Measurements from ENCODE around the gene POU4F2.

Gene POU4F2

DNA sequence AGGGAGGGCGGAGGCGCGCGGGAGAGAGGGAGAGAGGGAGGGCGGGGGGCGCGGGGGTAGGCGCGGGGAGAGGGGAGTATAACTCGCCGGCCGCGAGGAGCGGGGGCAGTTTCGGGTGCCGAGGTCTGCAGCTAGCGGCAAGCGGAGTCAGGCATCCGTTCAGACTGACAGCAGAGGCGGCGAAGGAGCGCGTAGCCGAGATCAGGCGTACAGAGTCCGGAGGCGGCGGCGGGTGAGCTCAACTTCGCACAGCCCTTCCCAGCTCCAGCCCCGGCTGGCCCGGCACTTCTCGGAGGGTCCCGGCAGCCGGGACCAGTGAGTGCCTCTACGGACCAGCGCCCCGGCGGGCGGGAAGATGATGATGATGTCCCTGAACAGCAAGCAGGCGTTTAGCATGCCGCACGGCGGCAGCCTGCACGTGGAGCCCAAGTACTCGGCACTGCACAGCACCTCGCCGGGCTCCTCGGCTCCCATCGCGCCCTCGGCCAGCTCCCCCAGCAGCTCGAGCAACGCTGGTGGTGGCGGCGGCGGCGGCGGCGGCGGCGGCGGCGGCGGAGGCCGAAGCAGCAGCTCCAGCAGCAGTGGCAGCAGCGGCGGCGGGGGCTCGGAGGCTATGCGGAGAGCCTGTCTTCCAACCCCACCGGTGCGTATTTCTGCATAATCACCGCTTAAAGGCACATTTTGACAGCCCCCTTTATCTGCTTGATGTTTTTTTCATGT is at the start of gene POU4F2:
POU4F2 (plus strand) TSS at position 108 of the 720 bp plus-strand sequence; CDS start at position 356, 248 bp downstream.
- DNase-seq, result no peak

DNA sequence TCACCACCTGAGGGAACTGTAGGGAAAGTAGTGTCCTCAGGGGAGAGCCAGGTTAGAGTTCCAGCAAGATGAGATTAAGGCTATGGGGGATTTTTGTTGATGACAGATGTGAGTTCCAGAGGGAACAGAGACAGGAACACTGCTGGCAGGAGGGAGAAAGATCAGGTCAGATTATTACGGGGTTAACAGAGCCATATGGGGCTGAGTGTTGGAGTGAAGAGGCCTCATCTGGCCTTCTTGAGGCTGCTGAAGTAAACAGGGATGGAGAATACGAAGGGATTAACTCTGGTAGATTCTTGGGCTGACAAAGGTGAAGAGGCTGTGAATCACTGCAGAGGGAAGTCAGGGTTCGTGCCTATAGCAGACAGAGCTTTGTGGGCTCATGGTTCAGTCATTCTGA is 47.9 kb upstream of the POU4F2 start:
- no peak for DNase-seq

DNA sequence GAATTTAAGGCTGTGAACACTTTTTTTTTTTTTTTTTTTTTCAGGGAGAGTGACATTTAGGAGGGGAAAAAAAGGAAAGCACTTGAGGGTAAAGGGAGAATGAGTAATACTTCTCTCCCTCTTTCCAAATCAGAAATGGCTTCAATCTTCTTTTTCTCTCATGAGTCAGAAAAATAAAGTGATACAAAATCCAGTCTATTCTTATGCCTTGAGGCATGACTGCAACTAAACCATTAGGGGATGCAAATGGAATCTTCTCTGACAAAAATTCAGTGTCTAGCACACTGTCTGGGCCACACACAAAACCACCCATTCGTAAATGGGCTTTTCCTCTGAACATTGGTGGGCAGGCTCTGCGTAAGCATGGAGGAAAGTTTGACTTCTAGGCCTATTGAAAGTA is 46.7 kb upstream of the POU4F2 start:
- DNase-seq, result no peak

DNA sequence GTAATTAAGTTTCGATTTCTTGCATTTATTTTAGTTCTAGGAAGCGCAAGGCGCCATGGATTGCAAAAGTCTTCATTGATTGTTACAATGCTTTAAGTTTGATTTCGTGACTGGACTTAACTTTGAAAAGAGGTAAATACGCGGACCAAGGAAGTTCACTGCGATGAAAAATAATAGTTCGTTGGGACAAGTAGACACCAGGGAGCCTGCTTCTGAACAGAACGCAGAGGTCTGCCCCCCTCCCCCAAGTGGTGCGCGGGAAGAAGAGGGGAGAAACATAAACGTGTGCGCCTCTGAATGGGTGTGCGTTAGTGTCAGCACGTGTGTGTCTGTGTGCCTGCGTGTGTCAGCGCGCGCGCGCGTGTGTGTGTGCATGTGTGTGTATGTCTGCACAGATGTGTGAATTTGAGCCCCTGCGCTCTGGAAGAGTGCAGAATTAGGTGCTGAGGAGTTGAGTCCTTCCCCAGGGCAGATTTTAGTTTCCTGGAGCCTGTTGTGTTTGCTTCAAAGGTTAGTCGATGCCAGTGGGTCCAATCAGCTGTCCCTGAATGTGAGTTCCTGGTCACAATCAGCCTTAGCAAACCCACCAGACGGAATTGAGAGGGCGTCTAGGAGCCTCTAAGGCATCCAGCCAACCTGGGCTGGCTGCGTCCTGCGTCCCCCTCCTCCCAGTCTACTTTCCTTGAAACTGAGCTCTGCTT is 5.8 kb upstream of the POU4F2 start:
- no peak for DNase-seq

DNA sequence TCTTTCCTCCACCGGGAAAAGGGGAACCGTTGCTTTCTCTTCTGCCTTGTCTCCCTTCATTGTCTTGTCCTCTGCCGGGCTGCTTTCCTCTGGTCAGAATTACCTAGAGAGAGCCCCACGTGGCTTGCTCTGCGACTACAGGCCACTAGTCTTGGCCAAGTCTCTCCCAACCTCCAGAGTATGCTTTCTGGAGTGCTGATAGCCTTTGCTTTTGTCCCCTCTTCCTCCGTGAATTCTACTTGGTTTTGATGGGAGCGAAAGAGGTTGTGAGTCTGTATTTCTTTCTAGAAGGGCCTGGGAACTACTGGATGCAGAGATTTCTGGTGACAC is 5.3 kb upstream of the POU4F2 start:
- no peak for DNase-seq

GRCh38 chr4:146634825-146635224 is 3.9 kb upstream of the POU4F2 start:
- no peak for DNase-seq

DNA sequence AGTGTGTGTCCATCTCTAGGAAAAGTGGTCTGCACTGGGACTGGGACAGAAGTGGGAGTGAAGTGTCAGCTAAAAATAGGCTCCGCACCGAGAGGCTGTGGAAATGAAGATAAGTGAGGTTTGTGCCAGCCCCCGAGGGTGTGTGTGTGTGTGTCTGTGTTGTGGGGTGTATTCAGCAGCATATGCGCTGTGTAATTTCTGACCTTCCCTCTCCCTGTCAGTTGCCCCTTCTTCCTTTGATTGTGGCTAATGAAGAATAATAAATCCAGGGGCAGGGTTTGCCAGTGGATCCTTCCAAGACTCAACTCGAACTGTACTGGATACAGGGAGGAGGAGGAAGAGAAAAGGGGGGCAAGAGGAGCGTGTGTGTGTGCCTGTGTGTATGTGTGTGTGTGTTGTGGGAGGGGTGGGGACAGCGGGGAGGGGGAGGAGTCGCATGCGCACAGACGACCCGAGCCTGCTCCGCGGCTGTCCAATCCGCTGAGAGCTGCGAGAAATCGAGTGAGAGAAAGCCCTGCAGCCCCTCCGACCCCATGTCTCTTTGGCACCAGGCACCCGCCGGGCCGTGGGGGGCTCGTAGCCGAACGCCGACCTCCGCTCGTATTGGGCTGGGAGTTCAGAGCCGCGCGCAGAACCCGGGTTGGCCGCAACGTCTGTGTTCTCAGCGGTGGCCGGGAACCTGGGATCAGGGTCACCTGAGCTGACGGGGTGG is 916 bp upstream of the POU4F2 start:
- DNase-seq, result no peak

DNA sequence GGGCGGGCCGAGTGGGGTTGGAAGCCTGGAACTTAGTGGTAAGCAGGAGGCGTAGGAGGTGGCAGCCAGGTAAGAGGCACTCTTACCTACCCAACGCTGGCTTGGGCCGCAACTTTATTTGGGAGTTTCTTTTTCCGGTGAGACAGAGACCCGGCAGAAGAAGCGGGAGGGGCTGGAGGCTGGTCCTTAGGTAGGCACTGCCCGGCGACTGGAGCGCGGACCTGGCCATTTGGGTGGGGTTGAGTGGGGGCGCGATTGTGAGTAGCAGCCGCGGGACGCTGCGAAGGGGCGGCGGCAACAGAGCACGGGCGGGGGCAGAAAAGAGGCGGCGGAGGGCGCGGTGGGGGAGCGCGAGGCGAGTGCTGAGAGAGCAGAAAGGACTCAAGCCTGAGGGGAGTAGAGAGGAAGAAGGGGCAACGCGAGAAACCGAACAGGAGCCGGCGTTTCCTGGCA is 334 bp upstream of the POU4F2 start:
- DNase-seq, result no peak

GRCh38 chr4:146639506-146639932 is 826 bp downstream of the POU4F2 start:
- no peak for DNase-seq

DNA sequence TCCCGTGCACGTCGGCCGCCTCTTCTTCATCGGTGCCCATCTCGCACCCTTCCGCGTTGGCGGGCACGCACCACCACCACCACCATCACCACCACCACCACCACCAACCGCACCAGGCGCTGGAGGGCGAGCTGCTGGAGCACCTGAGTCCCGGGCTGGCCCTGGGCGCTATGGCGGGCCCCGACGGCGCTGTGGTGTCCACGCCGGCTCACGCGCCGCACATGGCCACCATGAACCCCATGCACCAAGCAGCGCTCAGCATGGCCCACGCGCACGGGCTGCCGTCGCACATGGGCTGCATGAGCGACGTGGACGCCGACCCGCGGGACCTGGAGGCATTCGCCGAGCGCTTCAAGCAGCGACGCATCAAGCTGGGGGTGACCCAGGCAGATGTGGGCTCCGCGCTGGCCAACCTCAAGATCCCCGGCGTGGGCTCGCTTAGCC is 1.4 kb downstream of the POU4F2 start:
- DNase-seq, result no peak

- DNase-seq, result no peak
Measured at GRCh38 chr4:146640465-146641061, 1.9 kb downstream of the POU4F2 start.

GRCh38 chr4:146641762-146642161 is 3.1 kb downstream of the POU4F2 start:
- no peak for DNase-seq

DNA sequence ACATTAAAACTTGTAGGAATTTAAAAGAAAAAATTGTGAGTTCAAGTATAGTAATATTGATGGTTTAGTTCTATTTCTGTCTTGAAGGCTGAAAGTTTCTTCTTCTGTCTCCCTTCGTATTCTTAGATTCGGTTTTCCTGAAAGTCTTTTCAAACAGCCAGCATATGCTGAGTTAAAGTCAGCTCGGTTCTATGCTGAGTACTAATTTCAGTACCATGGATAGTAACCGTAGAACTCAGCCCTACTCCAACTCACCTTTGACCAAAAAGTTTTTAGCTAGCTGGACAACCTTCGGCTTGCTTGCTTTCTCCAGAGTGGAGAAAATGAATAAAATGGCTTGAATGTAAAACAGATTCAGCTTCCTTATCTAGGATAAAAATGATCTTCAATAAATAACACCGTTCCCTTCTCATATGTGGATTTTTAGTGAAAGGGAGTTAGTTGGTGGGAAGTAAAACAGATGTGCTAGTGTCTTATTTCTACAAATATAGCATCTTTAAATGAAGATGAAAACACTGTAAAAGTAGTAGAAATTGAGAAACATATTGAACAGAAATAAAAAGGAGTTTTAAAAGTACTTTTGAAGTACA is 5.2 kb downstream of the POU4F2 start:
- no peak for DNase-seq

DNA sequence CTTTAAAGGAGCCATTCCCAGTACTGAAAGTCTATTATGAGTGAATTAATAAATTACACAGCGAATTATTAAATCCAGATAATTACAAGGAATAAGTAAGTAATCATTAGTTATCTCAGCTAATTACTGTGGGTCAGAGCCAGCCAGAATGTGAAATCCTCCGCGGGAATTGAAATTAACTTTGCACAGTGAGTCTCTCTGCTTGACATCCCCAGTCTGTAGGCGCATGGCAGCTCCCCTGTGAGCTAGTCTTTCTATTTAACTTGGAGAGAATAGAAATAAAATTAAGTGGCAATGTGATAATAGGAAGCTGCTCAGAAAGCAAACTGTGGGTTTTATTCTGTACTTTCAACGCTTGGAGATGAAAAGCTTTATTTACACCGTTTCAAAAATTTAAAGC is 7.2 kb downstream of the POU4F2 start:
- no peak for DNase-seq

DNA sequence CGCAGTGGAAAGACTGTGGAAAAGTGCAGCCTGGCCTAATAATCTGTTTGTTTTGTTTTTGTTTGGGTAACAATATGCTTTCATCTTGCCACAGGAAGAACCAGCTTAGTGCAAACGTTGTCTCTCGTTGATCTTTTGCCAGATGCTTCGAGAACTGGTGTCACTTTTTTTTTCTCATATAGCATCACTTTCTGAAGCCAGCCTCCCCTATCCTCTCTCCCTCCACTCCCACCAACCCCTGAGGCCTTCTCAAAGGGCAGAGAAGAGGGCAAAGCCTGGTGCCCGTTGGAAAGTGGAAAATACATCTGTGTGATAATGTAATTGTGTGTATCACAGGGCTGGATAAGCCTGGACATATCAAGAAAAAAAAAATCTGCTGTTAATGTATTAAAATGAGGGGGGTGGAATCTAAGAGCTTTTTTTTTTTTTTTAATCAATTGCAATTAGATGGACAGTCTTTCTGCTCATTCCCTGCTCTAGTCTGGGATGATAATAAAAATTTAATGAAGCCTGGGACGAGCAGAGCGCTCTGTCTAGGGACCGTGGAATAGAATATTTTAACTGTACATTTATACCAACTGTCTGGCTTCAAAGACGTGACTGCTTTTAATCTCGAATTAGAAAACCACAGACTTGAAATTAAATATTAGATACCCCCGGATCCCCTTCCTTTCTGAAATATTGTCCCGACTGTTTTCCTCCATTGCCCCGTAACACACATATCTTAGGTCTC is 8.1 kb downstream of the POU4F2 start:
- DNase-seq, result no peak

DNA sequence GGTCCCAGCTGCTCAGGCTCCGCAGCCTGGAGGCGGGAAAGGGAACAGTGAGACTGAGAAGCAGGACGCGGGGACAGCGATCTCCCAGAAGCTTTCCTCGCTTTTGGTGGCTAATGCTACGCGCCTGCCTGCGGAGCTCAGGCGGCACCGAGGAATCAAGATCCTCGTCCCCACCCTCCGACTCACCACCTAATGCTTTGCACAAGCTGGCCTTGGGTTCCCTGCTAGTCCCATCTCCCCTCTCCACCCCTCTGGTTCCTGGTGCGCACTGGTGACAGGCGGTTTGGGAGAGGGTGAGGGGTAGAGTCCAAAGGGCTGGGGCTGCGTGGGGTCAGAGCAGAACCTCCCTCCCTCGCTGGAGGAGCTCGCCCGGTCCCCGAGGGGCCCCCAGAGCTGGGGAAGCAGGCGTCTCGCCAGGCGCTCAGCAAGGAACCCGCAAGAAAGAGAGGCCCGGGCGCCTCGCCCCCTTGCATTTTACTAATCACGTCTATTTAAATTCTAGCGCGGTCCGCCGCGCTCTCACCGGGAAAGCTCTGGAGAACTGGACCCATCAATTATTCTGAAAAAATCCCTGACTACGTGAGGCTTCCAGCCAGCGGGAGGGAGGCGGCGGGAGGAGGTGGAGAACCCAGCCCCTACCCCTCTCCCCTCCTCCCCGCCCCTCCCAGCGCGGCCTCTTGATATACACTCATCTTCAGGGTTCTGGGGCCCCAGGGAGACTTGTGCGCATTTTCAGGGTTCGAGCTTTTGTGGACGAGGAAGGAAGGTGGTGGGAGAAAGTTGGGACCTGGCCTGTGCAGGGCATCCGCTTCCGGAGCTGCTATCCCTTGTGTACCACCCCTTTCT is 9.1 kb downstream of the POU4F2 start:
- no peak for DNase-seq

GRCh38 chr4:146648461-146648783 is 9.7 kb downstream of the POU4F2 start:
- DNase-seq, result no peak

DNA sequence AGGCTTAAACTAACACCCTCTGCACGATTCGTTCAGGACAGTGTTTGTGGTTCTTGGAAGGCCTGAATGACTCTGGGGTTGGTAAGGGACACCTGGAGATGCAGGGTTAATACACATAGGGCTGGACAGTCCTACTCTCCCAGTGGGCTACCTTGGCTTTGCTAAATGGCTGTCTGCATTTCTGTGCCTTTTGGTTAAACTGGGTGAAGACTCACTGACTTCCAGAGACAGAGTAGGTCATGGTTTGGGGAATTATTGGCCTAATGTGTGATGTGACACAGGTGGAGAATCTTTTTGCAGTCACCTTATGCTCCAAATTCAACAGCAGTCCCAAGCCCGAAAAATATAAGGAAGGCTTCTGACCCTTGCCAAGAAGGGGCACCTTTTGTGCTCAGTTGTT is 10.5 kb downstream of the POU4F2 start:
- DNase-seq, result no peak

GRCh38 chr4:146650034-146650433 is 11.3 kb downstream of the POU4F2 start:
- DNase-seq, result no peak

DNA sequence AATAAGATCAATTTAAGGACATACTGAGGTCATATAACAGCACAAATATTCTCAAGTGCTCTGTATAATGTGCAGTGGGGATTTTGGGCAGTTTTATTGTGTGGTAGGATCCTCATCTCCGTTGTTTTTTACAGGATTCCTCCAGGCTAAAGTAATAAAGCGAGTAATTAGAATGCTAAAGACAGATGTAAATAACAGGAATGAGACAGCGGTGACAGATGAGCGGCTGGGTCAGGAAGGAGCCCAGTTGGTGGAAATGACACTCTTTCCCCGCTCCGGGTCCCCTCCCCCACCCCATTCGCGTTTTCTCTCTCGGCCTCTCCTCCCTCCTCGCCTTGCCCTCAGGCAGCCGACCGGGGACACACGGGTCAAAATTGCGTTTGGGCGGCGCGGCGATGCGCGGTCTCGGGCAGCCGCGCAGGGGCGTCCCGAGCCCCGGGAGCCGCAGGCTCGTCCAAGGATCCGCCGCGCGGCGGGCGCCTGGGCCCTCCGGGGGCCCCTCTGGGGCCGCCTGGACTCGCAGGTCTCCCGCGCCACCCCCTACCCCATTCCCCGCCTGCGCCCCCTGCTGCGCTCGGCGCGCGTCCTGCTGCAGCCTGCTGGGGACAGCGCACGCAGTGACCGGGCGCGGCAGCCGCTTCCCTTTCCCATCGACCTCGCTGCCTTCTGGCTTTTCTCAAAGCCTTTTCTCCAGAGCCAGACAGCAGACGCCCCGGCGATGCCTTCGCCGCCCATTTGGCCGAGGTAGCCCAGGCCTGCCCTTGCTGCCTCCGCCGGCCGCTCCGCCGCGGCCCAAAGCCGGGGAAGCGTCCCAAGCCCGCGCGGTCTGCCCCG is 16.2 kb downstream of the POU4F2 start:
- DNase-seq, result no peak

DNA sequence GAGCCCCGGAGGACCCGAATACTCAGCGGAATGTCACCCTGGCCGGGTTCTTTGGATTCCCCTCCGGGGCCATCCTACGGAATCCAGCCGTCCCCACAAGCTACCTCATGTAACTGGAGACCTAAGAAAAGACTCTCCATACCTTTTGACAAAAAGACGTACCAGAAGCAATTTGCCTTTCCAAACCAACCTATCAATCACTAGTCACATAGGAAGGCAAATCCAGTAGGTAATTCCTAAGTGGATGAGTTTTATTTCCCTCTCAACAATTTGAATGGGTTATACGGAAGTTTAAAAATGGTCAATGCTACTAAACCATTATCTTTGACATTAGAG is 16.8 kb downstream of the POU4F2 start:
- no peak for DNase-seq

All from NK-92 treated with Interleukin-12 subunit alpha and Interleukin-12 subunit beta, amount 100 ng/mL, for 24 hours (cell line).